ENCODE results near the gene ACCSL.

The ACCSL gene

DNA sequence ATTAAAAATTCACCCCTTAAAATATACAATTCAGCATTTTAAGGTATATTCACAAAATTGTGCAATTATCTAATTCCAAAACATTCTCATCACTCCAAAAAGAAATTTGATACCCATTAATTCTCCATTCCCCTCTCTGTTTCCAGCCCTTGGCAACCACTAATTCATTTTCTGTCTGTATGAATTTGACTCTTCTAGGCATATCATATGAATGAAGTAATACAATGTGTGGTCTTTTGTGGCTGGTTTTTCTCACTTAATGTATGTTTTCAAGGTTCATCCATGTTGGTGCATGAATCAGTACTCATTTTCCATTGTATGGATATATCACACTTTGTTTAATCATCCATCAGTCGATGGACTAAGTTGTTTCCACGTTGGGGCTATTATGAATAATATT is 29.0 kb upstream of the ACCSL start:
- no peak for FAIRE-seq

DNA sequence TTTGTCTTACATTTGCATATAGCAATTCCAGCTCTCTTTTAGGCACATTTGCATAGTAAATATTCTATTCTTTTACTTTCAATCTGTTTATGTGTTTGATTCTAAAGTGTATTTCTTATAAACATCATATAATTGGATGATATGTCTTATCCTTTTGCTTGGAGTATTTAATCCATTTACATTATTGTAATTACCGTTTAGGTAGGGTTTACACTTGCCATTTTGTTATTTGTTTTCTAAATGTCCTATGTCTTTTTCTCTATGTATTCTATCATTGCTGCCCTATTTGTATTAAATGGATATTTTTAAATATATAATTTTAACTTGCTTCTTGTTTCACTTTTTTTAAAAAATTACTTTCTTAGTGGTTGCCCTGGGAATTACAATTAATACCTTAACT is 22.8 kb upstream of the ACCSL start:
- FAIRE-seq: no peak

DNA sequence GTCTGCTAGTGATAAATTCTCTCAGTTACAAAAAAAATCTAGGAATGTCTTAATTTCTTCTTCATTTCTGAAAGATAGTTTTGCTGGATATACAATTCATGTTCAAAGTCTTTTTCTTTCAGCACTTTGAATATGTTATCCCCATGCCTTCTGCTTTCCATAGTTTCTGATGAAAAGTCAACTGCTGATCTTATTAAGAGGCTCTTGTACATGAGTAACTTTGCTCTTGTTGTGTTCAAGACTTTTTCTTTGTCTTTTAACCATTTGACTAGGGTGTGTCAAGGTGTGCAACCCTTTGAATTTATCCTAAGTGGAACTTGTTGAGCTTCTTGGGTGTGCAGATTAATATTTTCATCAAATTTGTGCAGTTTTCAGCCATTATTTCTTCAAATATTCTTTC is 22.1 kb upstream of the ACCSL start:
- no peak for FAIRE-seq

DNA sequence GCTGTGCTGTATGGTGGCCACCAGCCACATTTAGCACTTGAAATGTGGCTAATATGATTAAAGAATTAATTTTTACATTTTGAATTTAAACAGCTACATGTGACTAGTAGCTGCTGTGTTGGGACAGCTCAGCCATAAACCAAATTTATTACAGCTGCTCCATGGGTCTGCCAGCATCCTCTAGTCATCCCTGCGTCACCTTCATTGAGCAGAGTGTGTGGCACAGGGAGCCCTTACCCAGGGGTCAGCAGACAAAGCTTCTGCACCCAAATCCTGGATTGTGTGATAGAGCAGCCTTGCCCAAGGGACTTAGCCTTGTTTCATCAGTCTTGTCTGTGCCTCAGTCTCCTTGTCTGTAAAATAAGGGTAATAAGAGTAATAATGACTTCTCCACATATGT is 19.4 kb upstream of the ACCSL start:
- FAIRE-seq: no peak

DNA sequence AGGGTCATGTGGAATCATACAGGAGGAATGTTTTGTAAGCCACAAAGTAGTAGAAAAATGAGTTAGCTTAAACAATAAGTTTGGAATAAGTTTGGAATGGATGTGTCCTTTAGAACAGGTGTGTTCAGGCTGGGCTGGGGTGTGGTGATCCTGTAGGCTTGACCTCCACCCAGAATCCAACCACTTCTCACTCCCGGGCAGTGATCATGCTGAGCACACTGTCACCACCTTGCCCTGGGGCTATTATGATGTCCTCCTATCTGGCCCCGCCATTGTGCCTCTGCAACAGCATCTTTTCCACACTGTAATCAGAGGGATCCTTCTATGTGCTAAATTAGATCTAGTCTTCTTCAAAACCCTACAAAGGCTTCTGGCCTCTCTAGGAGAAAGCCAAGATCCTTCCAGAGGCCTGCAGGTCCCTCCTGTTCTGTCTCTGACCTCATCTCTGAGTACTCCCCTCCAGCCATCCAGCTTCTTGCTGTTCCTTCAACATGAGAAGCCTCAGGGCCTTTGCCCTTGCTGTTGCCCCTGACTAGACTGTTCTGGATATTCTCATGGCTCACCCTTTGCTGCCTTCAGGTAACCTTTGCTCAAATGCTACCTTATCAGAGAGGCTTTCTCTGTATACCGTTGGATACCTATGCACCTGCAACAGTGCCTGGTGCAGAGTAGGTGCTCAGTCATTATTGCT is 18.8 kb upstream of the ACCSL start:
- FAIRE-seq: no peak

DNA sequence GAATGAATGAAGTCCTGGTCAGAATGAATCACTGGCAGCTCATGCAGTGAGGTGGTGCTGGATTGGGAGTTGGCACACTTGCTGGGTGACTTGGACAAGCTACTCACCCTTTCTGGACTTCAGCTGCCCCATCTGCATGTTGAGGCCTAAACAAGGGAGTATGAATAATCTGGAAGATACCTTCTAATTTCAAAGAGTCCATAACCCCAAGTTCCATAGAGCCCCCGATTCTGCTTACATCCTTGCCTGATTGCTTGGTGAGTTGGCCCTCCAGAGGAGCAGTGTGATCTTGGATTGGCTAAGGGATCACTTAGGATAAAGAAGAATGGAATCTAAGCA is 18.3 kb upstream of the ACCSL start:
- FAIRE-seq: no peak

DNA sequence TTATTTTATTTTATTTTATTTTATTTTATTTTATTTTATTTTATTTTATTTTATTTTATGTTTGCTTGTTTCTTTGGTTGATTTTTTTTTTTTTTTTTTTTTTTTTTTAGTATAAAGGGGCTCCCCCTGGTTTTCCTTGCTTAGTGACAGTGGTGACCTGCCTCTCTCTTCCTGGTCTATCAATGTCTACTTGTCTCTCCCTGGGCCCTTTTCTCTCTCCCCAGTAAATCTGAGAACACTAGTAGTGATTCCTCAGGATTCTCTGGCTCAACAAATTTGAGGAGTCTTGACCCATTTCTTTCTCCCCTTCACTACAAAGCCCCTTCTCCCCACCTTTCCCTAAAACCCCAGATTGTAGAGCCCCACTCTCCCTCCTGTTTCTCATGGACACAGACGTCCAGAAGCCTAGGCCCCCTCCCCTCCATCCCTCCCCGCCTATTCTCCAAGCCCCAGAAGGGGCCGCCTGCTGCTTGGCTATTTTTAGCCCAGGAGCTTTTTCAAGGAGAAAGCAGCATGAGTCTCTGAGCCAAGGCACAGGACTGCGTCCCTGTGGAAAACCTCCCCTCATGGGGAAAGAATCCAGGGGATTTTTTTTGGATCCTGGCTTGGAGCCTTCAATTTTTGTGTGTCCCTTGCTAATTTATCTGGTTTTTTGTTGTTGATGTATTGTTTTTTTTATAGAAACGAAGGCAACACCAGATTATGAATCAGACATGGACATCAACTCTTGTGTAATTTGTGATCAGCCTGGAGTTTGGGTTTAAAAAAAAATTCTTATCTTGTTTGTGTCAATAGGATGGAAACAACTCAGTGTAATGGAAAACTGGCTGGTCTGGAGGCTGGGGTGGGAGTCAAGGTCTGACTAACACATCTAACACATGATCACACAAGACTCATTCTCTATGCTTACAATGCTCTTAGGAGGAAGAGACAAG is 17.5 kb upstream of the ACCSL start:
- no peak for FAIRE-seq

DNA sequence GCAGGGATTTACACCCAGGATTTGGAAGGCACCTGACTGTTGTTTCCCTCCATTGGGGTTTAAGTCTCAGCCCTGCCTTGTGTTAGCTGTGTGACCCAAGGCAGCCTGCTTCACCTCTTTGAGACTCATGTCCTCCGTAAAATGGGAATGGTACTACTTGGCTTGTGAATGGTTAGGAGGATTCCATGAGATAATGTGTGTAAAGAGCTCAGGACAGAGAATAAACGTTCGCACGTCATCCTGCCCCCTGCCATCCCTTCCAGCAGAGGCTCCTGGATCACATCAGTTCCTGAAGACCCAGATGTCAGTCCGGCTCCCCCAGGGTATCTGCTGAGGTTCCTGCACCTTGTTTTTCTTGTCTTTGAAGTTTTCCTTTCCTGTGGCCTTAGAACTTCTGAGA is 16.8 kb upstream of the ACCSL start:
- no peak for FAIRE-seq

DNA sequence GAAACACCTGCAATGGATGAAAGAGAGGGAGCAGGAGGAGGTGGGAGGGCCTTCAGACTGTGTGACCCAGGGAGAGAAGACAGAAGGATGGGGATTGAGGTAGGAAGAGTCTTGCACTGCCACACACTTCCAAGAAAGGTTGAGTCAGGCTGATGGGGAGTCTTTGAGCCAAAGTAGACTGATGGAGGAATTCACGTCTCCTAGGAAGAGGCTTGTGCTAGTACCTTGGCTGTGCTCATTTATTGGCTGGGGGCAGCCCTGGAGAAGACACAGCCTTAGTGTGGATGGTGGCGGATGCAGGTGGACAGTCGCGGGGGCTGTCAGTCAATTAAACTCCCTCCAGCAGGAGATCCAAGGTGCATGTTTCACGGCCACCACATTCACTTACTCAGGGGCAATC is 16.2 kb upstream of the ACCSL start:
- FAIRE-seq: no peak

DNA sequence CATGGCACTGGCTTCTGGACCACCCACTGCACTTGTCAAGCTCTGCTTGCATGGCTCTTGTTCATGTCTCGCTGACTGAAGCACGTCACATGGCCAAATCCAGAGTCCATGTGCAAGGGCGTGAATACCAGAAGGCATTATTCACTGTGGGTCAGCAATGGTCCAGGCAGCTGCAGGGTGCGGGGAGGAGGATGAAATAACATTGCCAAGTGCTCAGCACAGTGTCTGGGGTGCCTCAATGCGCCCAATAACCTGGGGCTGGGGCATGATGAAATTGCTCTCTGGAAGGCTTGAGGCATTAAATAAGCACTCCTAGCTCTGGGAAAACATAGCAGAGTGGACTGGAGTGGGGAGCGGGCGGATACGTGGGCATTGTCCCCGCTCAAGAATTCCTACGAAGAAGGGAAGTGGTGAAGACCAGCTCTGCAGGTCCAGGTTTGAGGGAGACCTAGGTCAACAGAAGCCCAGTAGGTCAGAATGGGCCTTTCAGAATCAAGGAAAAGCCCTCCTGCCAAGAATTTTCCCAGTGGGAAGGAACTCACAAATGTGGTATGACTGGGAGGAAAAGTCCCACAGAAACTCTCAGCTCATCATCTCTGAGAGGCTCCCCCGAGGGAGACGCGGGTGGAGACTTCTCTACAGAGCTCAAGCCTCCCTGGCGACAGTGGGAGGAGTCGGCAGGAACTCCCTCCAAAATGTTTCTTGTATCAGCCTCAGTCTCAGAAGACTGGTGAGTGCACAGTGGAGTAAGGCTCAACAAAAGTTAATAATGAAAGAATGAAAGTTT is 15.3 kb upstream of the ACCSL start:
- FAIRE-seq: no peak

DNA sequence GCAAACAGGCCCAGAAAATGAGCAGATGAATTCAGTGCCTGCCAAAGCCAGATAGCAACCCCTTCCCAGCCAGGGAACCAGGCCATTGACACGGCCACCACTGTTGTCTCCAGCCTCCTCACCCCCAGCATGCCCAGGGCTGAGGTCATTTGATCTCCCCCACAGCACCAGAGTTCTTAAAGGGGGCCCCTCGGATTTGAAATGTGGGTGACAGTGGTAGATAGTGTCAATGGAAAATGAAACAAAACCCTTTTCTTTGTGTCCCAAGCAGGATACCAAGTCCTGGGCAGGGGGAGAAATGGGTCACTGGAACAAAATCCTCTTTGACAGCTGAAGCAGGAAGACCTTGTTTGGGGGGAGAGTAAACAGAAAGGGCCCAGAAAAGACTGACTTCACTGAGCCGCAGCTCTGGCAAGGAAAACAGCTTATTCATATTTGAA is 14.3 kb upstream of the ACCSL start:
- FAIRE-seq: no peak

DNA sequence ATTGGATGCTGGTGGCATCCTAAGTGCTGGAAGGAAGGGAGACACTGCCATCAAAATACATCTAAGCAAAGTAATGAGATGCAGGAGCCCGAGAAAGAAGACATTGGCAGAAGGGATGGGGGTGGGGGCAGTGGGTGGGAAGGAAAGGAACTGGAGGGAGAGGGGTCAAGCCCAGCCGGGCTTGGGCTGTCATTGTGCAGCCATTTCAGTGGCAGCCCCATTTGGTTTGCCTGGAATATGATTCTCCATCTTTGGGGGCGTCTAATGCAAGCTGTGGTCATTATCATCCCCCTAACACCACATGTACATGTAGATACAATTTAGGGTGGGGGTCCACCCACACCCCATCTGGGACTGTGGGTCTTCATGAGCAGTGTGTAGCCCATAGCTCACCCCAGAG is 13.9 kb upstream of the ACCSL start:
- FAIRE-seq: no peak

DNA sequence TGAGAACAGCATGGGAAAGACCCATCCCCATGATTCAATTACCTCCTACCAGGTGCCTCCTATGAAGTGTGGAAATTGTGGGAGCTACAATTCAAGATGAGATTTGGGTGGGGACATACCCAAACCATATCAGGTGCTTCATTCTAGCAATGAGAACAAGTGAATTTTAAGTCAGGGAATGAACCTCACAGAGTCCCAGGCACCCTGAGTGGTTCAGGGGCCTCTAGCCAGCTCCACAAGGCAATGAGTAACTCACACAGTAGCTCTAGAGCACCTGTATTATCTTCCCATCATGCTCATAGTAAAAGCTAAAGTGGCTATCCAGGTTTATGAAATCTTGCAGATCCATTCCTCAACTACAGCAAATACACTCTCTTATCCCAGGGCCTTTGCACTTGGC is 13.1 kb upstream of the ACCSL start:
- FAIRE-seq: no peak

DNA sequence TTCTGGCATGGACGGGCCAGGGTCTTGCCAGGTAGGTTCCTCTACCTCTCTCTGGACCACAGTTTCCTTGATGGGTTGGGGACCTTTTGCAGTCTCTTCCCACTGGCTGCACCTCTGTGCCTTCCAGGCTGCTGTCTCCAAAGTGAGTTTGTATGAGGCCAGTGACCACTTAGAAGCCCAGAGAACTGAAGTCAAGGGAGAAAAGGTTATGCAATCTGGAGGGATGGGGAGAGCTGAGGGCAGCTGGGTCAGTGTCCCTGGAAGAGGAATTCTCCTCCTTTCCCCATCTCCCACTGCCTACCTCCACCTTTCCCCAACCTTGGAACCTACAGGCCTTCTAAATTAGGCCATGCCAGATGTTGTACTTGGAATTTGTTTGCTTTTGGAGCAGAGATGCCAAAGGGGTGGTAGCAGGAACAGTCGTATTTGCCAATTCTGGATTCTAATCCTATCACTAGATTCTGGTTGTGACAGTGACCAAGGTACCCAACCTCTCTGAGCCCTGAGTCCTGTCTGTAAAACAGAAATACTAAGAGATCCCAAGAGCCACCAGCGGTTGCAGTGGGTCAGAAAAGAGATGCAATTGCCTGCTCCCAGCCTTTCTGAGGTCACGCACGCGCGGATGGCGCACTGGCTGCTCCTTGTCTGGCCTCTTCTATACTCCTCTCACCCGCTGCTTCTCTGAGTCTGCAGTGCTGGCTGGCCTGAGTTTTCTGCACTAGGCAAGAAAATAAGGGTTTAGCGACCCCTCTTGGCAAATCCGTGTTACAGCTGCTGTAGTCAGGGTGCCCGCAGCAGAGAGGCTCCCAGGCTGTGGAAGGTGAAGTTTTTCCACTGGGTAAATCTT is 10.7 kb upstream of the ACCSL start:
- peak; percentile 63 for FAIRE-seq

DNA sequence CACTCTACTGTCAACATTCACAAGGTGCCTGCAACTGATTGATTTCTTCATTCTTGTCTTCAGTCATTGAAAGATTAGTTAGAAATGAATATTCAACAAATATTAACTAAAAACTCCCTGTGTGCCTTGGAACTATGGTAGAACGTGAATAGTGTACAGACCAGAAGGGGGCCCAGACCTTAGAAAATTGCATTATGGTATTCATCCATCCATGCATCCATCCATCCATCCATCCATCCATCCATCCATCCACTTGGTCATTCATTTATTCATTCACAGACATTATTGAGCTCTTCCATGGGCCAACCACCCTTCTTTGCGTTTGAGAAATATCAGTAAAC is 10.2 kb upstream of the ACCSL start:
- no peak for FAIRE-seq

DNA sequence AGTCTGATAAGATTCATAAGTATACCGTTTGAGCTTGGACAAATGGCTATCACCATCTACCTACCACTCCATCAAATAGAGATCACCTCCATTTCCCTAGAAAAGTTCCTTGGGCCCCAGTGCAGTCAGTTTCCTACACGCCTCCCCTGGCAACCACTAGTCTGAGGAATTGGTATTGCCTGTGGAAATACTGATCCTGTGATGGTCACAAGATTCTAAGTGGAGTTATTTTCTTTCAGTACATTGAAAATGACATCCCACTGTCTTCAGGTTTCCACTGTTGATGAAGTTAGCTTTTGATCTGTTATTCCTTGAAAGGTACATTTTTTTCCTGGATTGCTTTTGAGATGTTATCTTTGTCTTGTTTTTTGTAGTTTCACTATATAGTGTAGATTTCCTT is 4.6 kb upstream of the ACCSL start:
- FAIRE-seq: no peak

DNA sequence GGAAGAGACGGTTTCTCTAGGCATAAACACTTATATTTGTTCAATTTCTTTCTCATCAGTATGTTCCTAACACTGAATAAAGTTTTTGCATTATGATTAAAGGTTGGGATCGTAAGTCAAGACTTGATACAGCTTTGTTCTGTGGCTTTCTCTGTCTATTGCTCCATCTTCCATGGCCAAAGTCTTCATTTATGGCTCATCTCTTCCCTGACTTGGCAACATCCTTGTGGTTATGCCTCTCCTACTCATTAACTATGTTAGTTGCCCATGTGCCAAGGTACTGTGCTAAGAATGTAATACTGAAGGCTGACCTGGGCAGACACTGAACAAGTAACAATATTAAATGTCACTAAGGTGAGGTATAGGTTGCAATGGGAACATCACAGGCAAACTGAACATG is 1.6 kb upstream of the ACCSL start:
- no peak for FAIRE-seq

DNA sequence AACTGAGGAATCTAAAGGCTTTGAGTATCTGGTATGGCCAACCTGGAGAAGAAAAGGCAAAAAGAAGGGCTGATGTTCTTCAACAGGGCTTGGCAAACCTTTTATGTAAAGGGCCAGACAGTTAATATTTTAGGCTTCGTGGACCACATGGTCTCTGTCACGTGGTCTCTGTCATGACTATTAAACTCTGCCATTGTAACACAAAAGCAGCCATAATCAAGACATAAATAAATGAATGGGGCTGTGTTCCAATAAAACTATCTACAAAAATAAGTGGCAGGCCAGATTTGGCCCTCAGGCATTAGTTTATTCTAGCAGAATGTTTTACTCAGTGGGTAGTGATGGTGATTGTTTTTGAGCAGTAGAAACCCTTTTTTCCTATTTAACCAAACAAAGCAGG is 483 bp upstream of the ACCSL start:
- no peak for FAIRE-seq

DNA sequence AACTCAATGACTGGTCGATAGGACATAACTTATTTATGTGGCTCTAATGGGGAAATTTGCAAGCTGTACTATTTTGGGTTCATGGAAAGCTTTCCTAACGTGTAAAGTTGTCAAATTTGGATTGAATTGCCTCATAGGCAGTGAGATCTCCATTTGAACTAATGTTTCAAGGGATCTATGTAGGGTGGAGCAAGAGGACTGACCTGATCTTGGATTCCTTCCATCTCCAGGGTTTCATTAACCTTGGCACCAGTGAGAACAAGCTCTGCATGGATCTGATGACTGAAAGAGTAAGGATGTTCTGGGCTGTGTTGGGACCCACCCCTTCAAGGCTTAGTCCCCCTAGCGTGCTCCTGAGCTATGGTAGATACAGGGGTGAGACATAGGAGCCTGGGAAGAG is 2.1 kb downstream of the ACCSL start:
- no peak for FAIRE-seq

DNA sequence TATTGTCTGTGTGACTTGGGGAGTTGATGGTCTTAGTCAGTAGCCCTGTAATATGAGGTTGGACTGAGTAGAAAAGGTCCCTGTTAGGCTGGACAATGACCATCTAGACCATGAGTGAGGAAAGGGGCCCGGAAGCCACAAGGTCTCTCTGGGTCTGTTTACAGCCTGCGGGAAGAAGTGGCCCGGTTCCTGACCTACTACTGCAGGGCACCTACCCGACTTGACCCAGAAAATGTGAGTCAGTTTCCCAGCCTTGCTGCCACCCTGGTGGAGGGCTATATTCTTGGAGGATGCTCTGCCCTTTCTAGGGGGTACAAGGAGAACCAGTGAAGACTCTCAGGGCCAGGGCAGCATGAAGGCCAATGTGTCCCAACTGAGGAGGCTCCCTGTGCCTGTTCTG is 3.4 kb downstream of the ACCSL start:
- FAIRE-seq: no peak

DNA sequence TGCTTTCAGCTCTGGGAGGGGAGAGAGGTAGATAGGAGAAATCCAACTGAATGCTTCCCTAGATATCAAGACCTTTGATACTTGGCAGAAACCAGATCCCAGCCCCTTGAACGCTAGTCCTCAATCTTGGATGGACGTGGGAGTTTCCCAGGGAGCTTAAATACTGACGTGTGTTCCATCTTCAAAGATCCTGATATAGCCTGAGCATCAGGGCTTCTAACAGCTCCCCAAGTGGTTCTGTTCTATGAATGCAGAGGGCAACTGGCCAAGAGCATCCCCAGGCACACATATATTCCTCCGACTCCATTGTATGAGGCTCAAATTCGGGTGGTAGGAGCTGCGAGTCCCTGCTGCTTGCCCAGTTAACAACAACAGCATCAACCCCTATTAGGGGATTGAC is 9.6 kb downstream of the ACCSL start:
- FAIRE-seq: no peak

DNA sequence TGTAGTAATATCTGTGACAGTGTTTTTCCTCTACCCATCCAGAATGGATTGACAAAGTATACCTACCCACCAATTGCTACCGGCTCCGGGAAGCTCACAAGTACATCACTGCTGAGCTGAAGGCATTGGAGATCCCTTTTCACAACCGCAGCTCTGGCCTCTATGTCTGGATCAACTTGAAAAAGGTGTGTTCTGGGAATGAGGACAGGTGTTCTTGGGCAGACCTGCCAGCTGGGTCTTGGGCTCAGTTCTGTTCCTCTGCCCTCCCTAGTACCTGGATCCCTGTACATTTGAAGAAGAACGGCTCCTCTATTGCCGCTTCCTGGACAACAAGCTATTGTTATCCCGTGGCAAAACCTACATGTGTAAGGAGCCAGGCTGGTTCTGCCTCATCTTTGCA is 10.5 kb downstream of the ACCSL start:
- FAIRE-seq: no peak

DNA sequence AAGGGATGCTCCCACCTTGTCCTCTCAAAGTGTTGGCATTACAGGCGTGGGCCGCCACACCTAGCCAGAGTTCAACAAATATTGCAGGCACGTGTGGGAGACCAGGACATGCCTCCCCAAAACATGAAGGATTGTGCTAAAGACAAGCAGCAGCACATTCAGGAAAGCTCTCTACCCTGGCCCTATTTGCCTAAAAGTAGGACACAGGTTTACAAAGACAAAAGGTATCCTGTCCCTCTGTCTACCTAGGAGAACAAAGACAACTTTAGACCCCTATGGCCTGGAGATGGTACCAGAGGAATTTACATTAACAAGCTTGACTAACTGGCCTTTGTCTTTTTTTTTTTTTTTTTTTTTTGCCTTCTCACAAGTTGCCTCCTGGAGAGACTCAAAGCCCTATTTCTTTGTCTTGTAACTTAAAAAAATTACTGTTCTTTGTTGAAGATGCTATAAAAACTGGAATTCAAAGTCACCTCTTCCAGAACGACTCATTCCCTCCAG is 17.4 kb downstream of the ACCSL start:
- no peak for FAIRE-seq

Data from G401.6 (cell line).